ENCODE measurements around the gene TLX2.
"Not testable (repeated sequence)": the region's sequence is repeated elsewhere in the genome, so short reads cannot be mapped to it uniquely, and the experiment has no call there.

GRCh38 chr2:74483675-74484164, 30.5 kb upstream of the TLX2 start:
- not testable (repeated sequence) for TF ChIP-seq CTCF (conservative IDR thresholded peaks at IDR 0.05; ENCODE audit: low read depth, low read length); EZH2 (IDR thresholded peaks at IDR 0.05; ENCODE audit: borderline replicate concordance, low read depth, low read length, poor library complexity, severe bottlenecking)
